ENCODE measurements around the gene LY6G5B.

- no peak for TF ChIP-seq CTCF (IDR thresholded peaks at IDR 0.05; ENCODE audit: extremely low read depth in 1 of 2, insufficient read depth in 1 of 2, low read depth in 1 of 2, low read length in 2 of 2)
- TF ChIP-seq, protein P1, sequence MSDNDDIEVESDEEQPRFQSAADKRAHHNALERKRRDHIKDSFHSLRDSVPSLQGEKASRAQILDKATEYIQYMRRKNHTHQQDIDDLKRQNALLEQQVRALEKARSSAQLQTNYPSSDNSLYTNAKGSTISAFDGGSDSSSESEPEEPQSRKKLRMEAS (IDR thresholded peaks at IDR 0.05; ENCODE audit: insufficient read depth, insufficient read length) = no peak
- no peak for TF ChIP-seq POLR2A (IDR thresholded peaks at IDR 0.05; ENCODE audit: low read depth, low read length)
- no peak for TF ChIP-seq EZH2 (IDR thresholded peaks at IDR 0.05; ENCODE audit: borderline replicate concordance, low read depth, low read length, severe bottlenecking)
- TF ChIP-seq JUN (IDR thresholded peaks at IDR 0.05; ENCODE audit: borderline replicate concordance, insufficient read depth, insufficient read length, low read depth) = no peak
Measured at GRCh38 chr6:31676904-31677303, 7.1 kb downstream of the LY6G5B start.
